ENCODE data around the gene OR7A17. TPM values are rescaled to one million over a fixed set of nuclear protein-coding genes. Genes with fewer than 3 reads are reported as not detected.

The OR7A17 gene
- not detected for total RNA-seq

DNA sequence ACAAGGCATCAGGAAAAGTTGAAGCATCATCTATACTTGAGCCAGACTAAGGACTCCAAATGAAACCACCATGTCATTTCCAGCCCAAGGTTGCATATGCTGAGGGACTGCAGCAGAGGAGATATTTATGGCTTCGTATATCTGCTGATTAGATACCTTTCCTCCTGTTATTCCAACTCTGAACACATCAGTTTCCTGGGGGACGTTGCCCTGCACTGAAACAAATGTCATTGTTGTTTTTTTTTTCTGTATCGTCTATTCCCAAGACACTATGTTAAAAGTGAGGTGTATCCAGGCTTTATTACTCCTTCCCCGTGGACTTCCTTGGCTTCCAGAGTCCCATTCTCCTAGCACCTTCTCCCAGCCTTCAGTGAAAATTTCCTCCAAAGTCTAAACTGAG, at the start of gene OR7A17:
Gene OR7A17 (minus strand): TSS at position 101 of the 400 bp plus-strand sequence. CDS start 4,777 bp downstream, outside the sequence.
- FAIRE-seq = no peak
- no peak for DNase-seq (ENCODE audit: low spot score in 2 of 2)

DNA sequence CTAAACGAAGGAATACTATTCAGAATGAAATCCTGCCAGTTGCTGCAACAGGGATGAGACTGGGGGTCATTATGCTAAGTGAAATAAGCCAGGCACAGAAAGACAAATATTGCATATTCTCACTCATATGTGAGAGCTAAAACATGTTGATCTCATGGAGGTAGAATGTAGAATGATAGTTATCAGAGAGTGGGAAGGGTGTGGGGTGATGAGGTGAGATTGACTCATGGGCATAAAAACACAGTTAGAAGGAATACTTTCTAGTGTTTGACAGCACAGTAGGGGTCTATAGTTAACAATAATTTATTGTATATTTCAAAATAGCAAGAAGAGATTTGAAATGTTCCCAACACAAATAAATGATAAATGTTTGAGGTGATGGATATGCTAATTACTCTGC, 47.6 kb upstream of the OR7A17 start:
- DNase-seq (ENCODE audit: low spot score in 2 of 2) = no peak
- no peak for FAIRE-seq

DNA sequence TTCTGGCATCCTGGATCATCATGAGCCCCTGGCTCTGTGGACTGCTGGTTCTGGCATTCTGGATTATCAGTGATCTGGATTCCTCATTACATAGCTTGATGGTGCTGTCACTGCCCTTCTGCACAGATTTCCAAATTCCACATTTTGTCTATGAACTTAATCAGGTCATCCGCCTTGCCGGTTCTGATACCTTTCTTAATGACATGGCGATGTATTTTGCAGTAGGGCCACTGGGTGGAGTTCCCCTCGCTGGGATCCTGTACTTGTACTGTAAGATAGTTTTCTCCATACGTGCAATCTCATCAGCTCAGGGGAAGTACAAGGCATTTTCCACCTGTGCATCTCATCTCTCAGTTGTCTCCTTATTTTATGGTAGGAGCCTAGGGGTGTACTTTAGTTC, 30.9 kb upstream of the OR7A17 start:
- FAIRE-seq (no peak), DNase-seq (ENCODE audit: low spot score in 2 of 2) (no peak)

DNA sequence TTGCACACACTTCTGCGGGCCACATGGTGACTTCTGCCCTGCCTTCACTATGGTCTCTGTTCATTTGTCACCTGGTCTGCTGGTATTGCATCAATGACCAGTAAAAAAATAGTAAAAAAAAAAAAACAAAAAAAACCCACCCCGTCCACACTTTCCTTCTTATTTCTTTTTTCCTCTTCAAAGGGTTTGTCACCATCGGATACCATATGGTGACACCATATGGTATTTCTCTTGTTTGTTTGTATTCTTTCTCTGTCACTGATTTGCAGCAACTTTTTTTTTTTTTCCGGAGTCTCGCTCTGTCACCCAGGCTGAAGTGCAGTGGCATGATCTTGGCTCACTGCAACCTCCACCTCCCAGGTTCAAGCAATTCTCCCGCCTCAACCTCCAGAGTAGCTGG, 29.2 kb upstream of the OR7A17 start:
- no peak for DNase-seq (ENCODE audit: low spot score in 2 of 2)
- FAIRE-seq = no peak

DNA sequence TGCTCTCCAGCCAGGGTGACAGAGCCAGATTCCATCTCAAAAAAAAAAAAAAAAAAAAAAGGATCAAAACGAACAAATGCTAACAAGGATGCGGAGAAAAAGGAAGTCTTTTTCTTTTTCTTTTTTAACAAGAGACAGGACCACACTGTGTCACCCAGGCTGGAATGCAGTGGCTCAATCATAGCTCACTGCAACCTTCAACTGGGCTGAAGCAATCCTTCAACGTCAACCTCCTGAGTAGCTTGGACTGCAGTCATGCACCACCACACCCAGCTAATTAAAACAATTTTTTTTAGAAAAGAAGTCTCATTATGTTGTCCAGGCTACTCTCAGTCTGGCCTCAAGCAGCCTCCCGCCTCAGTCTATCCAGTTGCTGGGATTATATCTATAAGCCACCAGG, 20.8 kb upstream of the OR7A17 start:
- FAIRE-seq (no peak), DNase-seq (ENCODE audit: low spot score in 2 of 2) (no peak)

DNA sequence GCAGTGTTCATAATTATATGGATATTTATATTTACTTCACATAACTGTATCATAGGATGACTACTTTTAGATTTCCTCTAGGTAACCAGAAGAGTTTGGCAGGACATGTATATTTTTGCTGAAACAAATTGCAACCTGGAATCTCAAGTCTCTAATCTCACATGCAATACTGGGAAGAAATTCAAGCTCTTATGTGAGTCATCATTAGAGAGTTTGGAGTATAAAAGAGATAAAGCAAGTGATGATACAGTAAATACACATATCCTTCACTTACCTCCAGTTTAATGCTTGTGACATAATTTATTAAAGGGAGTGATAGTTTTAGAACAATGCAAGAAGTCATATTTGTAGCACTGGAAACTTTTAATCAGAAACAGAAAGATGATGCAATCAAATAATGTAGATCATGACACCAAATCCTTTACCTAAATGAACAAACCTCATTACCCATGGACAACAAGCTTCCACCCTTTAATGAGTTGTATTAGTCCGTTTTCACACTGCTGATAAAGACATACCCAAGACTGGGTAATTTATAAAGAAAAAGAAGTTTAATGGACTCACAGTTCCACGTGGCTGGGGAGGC, 15.8 kb upstream of the OR7A17 start:
- DNase-seq (ENCODE audit: low spot score in 2 of 2) (no peak), FAIRE-seq (no peak)

DNA sequence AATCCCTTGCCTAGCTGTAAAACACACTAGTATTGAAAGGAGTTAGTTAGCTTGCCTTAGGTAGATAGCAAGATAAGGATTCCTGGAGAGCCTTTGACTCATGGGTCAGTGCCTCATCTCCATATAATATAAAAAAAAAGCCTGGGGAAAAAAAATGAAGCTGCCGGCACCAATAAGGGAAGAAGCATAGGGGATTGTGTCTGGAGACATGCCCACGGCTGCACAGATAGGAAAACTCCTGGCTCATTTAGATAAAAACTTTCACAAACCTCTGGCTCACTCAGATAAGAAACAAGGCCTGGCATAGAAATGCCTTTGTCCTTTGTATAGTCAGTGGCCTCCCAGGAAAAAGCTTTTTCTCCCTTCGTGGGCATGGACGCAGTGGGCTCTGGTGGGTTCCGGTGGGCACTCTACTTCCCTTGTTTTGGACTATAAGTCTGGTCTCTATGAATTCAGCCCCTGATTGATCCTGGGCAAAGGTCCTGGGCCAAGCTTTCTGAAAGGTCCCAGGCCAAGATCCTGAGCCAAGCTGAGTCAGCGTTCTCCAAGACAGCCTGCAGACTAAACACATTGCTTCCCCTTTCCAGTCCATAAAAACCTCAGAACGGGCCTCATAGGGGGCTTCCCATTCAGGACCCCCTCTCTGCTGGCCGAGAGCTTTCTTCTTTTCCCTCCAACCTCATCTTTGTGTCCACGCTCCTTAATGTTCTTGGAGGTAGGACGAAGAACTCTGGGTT, 4.9 kb upstream of the OR7A17 start:
- FAIRE-seq (no peak), DNase-seq (ENCODE audit: low spot score in 2 of 2) (no peak)

DNA sequence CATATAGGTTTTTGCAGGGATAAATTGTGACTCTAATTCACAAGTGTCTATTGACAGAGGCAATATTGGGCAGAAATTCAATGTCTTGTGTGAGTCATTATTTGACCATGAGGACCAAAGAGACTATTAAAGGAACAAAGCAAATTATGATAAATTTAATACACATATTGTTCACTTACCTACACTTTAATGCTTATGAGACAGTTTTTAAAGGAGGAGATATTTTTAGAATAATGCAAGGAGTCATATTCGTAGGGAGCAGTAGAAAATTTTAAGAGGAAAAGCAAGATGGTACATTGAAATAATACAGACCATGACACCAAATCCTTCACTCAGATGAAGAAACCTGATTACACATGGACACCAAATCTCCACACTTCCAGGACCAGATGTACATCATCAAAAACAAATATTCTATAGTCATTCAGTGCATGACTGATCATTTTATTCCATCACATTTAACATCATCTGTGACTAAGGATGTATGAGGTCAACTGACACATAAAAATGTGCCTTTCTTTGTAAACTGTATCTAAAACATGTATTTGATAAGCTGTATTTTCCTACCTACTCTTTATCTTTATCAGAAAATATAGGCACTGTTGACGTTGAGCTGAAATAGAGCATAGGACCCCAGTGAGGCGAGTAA, 4.2 kb upstream of the OR7A17 start:
- DNase-seq (ENCODE audit: low spot score in 2 of 2) (no peak), FAIRE-seq (no peak)

DNA sequence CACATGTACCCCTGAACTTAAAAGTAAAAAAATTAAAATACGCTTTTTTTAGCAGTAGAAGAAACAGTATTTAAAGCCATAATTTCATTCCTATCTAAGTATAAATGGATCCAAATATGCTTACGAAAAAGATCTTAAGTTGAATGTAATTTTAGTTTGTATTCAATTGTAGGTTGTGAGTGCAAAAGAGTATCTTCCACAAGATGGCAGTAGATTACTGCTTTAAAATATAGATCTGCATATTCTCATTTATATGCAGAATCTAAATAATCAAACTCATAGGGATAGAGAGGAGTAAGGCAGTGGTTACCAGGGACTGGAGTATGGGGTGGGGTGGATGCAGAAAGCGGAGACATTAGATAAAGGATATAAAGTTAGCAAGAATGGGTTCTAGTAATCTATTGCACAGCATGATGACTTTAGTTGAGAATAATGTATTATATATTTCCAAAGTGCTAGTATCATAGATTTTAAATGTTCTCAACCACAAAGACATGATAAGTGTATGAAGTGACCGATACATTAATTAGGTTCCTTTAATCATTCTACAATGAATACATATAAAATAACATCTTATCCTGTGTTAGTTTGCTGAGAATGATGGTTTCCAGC, 14.2 kb downstream of the OR7A17 start:
- FAIRE-seq = no peak
- DNase-seq (ENCODE audit: low spot score in 2 of 2) = peak in 1 of 2 donors; percentile 36

DNA sequence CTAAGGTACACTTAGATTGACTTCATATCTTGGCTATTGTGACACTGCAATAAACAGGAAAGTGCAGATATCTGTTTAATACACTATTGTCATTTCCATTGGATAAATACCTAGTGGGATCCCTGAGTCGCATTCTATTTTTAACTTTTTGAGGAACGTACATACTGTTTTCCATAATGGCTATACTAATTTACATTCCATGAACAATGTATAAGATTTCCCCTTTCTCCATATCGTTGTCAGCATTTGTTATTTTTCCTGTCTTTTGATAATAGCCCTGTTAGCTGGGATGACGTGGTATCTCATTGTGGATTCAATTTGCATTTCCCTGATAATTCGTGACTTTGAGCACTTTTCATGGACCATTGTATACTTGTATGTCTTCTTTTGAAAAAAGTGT, 17.4 kb downstream of the OR7A17 start:
- no peak for DNase-seq (ENCODE audit: low spot score in 2 of 2)

DNA sequence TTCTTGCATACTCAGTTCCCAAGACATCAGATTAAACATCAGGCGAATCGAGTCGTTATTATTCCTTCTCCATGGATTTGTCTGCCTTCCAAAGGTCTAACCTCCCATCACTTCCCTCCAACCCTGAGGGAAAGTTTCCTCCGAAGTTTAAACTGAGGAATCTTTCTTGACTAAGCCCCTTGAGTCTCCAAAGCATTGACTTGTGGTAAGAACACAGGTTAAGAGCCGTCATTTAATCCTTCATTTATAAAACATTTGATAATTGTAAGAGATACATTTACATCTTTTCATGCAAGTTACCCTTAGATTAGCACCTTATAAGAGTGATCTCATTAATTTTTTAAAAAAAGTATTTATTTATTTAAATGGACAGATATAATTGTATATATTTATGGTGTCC, 37.1 kb downstream of the OR7A17 start, which contains the start of gene OR7A10:
Gene OR7A10 (minus strand): TSS at position 101 of the 400 bp plus-strand sequence. CDS start 7,045 bp downstream, outside the sequence.
- DNase-seq (ENCODE audit: low spot score in 2 of 2) = no peak
- FAIRE-seq = no peak

More for the DNA sequence above, 17.4 kb downstream of the OR7A17 start:
- FAIRE-seq = no peak

DNA sequence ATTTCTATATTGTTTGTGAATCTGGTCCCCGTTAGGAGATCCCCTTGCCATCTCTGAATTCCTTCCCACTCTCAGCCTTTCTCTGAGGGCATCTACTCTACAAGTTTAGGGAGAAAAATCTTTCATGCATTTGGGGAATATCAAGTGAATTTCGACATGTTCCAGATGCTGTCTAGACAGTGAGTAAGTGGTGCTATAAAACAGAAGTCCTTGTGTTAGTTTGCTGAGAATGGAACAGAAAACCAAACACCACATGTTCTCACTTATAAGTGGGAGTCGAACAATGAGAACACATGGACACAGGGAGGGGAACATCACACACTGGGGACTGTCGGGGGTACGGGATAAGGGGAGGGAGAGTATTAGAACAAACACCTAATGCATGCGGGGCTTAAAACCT, 42.4 kb downstream of the OR7A17 start:
- FAIRE-seq (no peak), DNase-seq (ENCODE audit: low spot score in 2 of 2) (no peak)

DNA sequence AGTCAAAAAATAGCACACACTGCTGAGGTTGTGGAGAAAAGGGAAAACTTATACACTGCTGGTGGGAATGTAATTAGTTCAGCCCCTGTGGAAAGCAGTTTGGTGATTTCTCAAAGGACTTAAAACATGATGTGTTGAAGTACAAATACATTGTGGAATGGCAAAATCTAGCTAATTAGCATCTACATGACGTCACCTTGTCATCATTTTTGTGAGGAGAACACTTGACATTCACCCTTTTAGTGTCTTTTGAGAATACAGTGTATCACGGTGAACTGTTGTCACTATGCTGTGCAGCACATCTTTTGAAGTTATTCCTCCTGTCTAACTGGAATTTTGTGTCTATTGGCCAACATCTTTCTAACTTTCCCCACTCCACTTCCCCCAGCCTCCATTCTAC, 42.8 kb downstream of the OR7A17 start:
- DNase-seq (ENCODE audit: low spot score in 2 of 2) = no peak
- FAIRE-seq = no peak

DNA sequence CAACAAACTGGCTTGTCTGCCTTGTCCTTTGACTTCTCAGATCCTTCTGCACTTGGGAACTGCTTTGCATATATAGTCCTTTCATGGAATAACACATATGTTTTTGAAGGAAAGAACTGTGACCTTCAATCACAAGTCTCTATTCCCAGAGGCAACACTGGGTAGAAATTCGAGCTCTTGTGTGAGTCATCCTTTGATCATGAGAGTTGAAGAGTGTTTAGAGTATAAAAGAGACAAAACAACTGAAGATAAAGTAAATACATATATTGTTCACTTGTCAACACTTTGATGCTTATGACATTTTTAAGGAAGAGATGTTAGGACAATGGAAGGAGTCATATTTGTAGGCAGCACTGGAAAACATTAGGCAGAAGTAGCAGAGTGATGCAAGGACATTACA, 45.7 kb downstream of the OR7A17 start:
- no peak for FAIRE-seq
- no peak for DNase-seq (ENCODE audit: low spot score in 2 of 2)

DNA sequence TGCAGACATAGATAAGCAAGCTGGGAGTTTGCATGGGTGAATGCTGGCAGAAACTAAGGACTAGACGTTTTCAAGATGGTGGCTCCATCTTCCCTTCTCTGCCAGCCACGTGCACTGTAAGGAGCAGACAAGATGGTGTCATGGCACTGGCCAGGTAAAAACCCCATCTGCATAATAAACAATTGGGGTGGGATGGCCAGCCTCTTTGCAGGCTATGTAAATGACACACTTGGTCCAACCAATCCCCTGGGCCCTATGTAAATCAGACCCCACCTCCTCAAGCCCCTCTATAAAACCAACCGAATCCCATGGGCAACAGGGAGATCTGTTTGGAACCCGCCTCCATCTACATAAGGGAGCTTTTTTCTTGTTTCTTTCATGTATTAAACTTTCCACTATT, 48.5 kb downstream of the OR7A17 start:
- FAIRE-seq (no peak), DNase-seq (ENCODE audit: low spot score in 2 of 2) (no peak)

DNA sequence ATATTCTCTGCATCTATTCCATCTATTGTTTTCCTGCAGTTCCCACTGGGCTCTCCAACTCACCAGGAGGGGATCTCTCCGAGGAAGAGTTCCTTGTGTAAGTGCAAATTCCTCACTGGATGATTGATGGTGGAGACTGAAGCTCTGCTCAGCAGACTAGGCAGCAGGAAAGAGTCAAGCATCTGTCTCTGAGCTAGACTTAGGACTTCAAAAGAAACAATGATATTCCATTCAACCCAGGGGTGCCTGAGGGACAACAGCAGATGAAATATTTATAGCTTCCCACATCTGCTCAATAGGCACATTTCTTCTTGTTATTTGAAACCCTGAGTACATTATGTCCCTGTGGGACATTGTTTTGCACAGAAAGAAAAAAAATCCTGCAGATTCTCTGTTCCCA, 50.9 kb downstream of the OR7A17 start, which contains the start of the genes OR7A5 and OR7C1:
Gene OR7A5 (minus strand): TSS at position 175 of the 400 bp plus-strand sequence. CDS start 6,944 bp downstream, outside the sequence.
Gene OR7C1 (minus strand): TSS at position 175 of the 400 bp plus-strand sequence. CDS start 35,049 bp downstream, outside the sequence.
- DNase-seq (ENCODE audit: low spot score in 2 of 2) (no peak), FAIRE-seq (no peak)

DNA sequence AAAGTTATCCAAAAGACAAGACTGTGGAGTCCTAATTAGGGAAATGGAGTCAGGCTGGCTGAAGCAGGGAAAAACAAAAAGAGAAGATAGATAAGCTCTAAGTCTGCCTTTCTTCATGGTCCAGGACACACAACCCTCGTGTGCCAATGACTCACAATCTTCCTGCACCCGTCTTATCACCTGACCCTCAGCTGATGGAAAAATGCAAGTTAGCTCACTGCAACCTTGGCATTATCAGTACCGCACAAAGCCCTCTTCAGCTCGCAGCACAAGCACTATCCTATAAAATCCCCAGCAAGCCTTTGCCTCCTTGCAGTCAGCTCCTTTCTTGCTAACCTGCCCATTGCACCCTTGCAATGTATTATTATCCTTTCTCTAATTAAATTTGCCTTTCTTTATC, 55.2 kb downstream of the OR7A17 start:
- FAIRE-seq = no peak
- DNase-seq (ENCODE audit: low spot score in 2 of 2) = no peak
